ENCODE measurements around the gene NCKAP1.
A peak's percentile ranks its signal among the peaks of the same experiment; 100 is the strongest.
"Not testable (repeated sequence)": the region's sequence is repeated elsewhere in the genome, so short reads cannot be mapped to it uniquely, and the experiment has no call there.

NCKAP1 gene

GRCh38 chr2:182999348-183000028 is 38.8 kb downstream of the NCKAP1 start:
- DNase-seq: no peak

- no peak for DNase-seq
Measured at GRCh38 chr2:182994228-182994912, 43.9 kb downstream of the NCKAP1 start.

GRCh38 chr2:182982941-182983340 is 55.3 kb downstream of the NCKAP1 start:
- DNase-seq: no peak

GRCh38 chr2:182981475-182981874 is 56.8 kb downstream of the NCKAP1 start:
- not testable (repeated sequence) for DNase-seq

GRCh38 chr2:182980652-182981051 is 57.6 kb downstream of the NCKAP1 start:
- DNase-seq: no peak

- peak; percentile 39 for DNase-seq
Measured at GRCh38 chr2:182980115-182980514, 58.1 kb downstream of the NCKAP1 start.

GRCh38 chr2:182977463-182977862 is 60.8 kb downstream of the NCKAP1 start:
- no peak for DNase-seq

GRCh38 chr2:182973441-182974352 is 64.6 kb downstream of the NCKAP1 start:
- DNase-seq: no peak

GRCh38 chr2:182972548-182972942 is 65.7 kb downstream of the NCKAP1 start:
- no peak for DNase-seq

GRCh38 chr2:182971820-182972547 is 66.3 kb downstream of the NCKAP1 start:
- no peak for DNase-seq

GRCh38 chr2:182970486-182970885 is 67.8 kb downstream of the NCKAP1 start:
- DNase-seq: no peak

GRCh38 chr2:182968493-182968892 is 69.8 kb downstream of the NCKAP1 start:
- no peak for DNase-seq

- DNase-seq: not testable (repeated sequence)
Measured at GRCh38 chr2:182966356-182966755, 71.9 kb downstream of the NCKAP1 start.

- no peak for DNase-seq
Measured at GRCh38 chr2:182962641-182963040, 75.6 kb downstream of the NCKAP1 start.

- DNase-seq: not testable (repeated sequence)
Measured at GRCh38 chr2:182960869-182961268, 77.4 kb downstream of the NCKAP1 start.

- no peak for DNase-seq
Measured at GRCh38 chr2:182954789-182955188, 83.5 kb downstream of the NCKAP1 start.

GRCh38 chr2:182952741-182953450 is 85.4 kb downstream of the NCKAP1 start:
- DNase-seq: peak; percentile 29

- DNase-seq: peak; percentile 7
Measured at GRCh38 chr2:182951948-182952663, 86.2 kb downstream of the NCKAP1 start.

GRCh38 chr2:182950546-182950945 is 87.7 kb downstream of the NCKAP1 start:
- no peak for DNase-seq

GRCh38 chr2:182949572-182950189 is 88.6 kb downstream of the NCKAP1 start:
- DNase-seq: no peak

- no peak for DNase-seq
Measured at GRCh38 chr2:182949052-182949451, 89.2 kb downstream of the NCKAP1 start.

Measured in fibroblast of upper back skin (primary cell).